AG04449 (cell line): Measurements from ENCODE around the gene ARMC9.

Experiments used
- CTCF ChIA-PET: fragments of 350-600 bp; formaldehyde crosslinking; extraction: SDS; loops from one replicate; lab custom pipeline; 2021; ENCODE audit warnings: antibody characterized with exemption; lab: Yijun Ruan, JAX
- POLR2A ChIA-PET: fragments of 400-600, 350-600 bp; formaldehyde crosslinking; extraction: SDS; loops from one replicate; lab custom pipeline; 2020; ENCODE audit warnings: antibody characterized with exemption, inconsistent platforms; lab: Yijun Ruan, JAX
- DNase-seq: peaks from one replicate; pipeline ENCODE4 v3.0.0-alpha.2; 2010; ENCODE audit warnings: low read depth, low spot score
- H3K4me3 ChIP-seq: 2 replicates; pipeline ENCODE4 v1.5.1; 2011; ENCODE audit warnings: low read depth, mild to moderate bottlenecking, control low read depth, low read length
- TF ChIP-seq, protein P1 (sequence below): IDR thresholded peaks from one replicate; pipeline ENCODE4 v1.5.1; 2011; ENCODE audit warnings: mild to moderate bottlenecking, moderate library complexity, low read length, control low read depth, inconsistent platforms; ENCODE audit not compliant: insufficient read depth; ENCODE audit errors: missing control alignments

ARMC9 gene

DNA sequence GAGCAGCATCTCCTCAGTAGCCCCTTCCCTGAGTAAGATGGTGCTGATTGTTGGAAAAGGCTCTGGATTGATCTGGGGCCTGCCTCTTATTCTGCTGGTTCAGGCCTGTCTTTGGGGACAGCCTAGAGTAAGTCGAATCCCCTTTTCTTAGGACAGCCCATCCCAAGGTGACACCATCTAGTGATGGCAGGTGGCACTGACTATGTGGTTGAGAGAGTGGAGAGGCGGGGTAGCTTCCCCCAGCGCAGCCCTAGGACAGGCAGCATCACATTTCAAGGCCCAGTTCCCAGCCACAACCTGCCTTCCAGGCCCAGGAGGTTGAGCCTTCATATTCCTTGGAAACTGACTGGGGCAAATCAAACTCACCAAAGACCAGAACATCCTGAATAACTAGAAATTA, 128.0 kb downstream of the ARMC9 start:
- ChIA-PET CTCF (interaction anchor here (1.6 kb wide), 1 partner anchor 29 kb away, joined by 6 read pairs; no protein-coding TSS in a partner anchor), POLR2A (no interaction called here)
- no peak for DNase-seq
- H3K4me3 ChIP-seq = no peak overlapping the region
- TF ChIP-seq, protein P1, sequence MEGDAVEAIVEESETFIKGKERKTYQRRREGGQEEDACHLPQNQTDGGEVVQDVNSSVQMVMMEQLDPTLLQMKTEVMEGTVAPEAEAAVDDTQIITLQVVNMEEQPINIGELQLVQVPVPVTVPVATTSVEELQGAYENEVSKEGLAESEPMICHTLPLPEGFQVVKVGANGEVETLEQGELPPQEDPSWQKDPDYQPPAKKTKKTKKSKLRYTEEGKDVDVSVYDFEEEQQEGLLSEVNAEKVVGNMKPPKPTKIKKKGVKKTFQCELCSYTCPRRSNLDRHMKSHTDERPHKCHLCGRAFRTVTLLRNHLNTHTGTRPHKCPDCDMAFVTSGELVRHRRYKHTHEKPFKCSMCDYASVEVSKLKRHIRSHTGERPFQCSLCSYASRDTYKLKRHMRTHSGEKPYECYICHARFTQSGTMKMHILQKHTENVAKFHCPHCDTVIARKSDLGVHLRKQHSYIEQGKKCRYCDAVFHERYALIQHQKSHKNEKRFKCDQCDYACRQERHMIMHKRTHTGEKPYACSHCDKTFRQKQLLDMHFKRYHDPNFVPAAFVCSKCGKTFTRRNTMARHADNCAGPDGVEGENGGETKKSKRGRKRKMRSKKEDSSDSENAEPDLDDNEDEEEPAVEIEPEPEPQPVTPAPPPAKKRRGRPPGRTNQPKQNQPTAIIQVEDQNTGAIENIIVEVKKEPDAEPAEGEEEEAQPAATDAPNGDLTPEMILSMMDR = no peak

DNA sequence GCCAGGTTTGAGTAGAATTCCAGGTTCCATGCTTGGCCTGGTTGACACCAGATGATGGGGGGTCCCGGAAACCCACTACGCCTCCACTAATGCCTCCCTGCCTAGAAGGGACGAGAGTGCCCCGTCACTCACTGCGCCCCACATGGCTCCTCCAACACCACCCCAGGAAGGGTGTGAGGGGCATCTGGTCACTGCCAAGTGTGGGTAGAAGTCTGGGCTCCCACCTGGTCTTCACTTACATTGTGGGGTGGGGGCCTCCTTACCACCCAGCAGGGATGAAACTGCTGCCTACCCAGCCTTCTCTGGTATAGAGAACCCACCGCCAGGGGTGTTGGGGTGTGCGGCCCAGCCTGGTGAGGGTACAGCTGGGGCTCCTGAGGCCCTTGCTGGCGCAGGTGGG, 131.9 kb downstream of the ARMC9 start:
- CTCF ChIA-PET = no interaction called here
- DNase-seq = no peak
- POLR2A ChIA-PET = no interaction called here
- TF ChIP-seq, protein P1 = no peak
- no peak overlapping the region for H3K4me3 ChIP-seq

DNA sequence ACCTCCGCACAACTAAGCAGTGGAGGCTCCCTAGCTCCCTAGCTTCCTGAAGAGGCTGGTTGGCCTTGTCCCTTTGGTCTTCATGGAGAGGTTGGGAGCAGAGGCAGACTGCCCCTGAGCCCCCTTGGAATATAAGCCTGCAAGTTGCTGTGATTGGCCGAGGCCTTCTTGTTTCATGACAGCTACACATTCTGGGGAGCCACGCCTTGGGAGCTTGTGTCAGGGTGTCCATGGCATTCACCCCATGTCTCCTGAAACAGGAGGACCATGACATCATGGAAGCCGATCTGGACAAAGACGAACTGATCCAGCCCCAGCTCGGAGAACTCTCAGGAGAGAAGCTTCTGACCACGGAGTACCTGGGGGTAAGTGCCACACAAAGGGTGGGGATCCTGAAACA, 133.1 kb downstream of the ARMC9 start:
- ChIA-PET POLR2A (no interaction called here), CTCF (no interaction called here)
- no peak overlapping the region for H3K4me3 ChIP-seq
- no peak for DNase-seq
- TF ChIP-seq, protein P1 = no peak

DNA sequence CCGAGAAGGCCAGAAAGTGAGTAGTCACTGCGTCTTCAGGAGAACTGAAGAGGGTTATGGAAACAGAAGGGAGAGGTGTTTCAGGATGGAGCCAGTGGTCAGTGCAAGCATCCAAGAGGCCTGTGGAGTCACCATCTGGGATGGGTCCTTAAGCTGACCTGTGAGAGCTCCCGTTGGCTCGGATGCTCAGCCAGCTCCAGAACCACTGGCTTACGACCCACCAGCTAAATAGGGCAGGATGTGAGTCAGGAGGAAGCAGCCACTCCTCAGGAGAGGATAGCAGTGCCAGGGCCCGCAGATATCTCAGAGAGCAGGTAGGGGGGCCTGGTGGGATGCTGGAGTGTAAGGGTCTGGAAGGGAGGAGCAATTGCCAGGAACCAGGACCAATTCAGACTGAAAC, 134.0 kb downstream of the ARMC9 start:
- ChIA-PET CTCF (no interaction called here), POLR2A (no interaction called here)
- DNase-seq = no peak
- TF ChIP-seq, protein P1 = no peak
- no peak overlapping the region for H3K4me3 ChIP-seq

DNA sequence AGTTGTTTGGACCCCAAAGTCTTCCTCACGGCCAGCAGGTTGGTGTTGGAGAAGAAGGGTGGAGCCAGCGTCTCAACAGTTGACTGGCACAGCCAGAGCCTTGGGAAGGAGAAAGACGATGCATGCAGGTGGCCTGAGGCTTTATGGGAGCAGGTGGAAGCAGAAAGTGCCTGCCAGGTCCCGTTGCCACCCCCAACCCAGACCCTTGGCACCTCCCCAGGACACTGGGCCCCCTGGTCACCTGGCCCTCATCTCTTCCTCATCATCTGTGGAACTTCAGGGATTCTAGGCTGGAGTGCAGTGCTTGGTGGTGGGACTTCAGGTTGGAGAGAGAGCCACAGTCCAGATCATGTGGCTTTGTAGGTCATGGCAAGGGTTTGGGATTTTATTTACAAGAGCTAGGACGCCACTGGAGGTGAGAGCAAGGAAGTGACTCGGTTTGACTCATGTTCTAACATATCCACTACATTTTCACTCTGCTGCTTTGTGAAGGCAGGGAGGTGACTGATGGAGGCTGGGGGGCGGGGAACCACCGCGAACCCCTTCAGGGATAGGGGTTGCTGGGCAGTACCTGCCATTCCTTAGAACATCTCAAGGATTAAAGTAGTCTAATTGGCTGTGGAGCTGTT, 134.6 kb downstream of the ARMC9 start:
- no peak for DNase-seq
- ChIA-PET POLR2A (no interaction called here), CTCF (interaction anchor here (1.8 kb wide), 1 partner anchor 80 kb away, joined by 5 read pairs; no protein-coding TSS in a partner anchor)

DNA sequence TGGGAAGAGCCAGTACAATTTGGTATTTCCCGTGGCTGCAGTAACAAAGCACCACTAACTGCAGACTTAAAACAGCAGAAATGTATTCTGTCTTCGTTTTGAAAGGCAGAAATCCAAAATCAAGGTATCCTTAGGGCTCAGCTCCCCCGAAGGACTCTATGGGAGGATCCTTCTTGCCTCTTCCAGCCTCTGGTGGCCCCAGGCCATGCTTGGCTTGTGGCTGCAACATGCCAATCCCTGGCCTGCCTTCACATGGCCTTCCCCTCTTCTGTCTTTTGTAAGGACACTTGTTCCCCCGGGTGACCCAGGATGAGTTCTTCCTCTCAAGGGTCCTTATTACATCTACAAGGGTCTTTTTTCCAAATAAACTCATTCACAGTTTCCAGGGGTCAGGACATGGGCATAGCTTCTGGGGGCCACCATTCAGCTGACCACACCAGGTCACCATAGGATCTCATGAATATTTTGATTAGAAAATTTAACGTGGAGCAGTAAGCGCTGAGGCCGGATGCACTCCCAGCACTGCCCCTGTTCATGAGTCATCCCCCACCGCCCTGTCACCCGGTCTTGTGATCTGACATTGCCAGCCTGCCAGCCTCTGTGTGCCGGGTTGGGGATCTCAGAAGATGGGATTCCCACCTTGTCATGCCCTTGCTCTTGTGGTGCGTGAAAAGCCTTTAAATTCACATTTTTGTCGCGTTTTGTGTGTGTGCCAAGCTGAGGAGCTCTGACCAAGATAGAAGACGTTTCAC, 135.9 kb downstream of the ARMC9 start:
- H3K4me3 ChIP-seq = no peak overlapping the region
- ChIA-PET CTCF (interaction anchor here (0.9 to 1.8 kb wide), 2 partner anchors 38 to 78 kb away, joined by 4 to 5 read pairs; no protein-coding TSS in a partner anchor), POLR2A (no interaction called here)
- DNase-seq = no peak
- TF ChIP-seq, protein P1 = no peak

More for the DNA sequence above, 134.6 kb downstream of the ARMC9 start:
- H3K4me3 ChIP-seq = no peak overlapping the region
- TF ChIP-seq, protein P1 = no peak
